ENCODE measurements around the gene APP.

The APP gene

GRCh38 chr21:25863031-25863430, 307.5 kb downstream of the APP start:
- no peak for DNase-seq (ENCODE audit: low read depth)

GRCh38 chr21:25862596-25862995, 308.0 kb downstream of the APP start:
- DNase-seq (ENCODE audit: low read depth) = peak; percentile 1

GRCh38 chr21:25862112-25862511, 308.5 kb downstream of the APP start:
- no peak for DNase-seq (ENCODE audit: low read depth)

GRCh38 chr21:25859235-25859929, 311.2 kb downstream of the APP start:
- DNase-seq (ENCODE audit: low read depth) = no peak

GRCh38 chr21:25858325-25858724, 312.2 kb downstream of the APP start:
- no peak for DNase-seq (ENCODE audit: low read depth)

- no peak for DNase-seq (ENCODE audit: low read depth)
These were observed 313.1 kb downstream of the APP start for GRCh38 chr21:25857308-25858074.

GRCh38 chr21:25855576-25855975, 315.0 kb downstream of the APP start:
- no peak for DNase-seq (ENCODE audit: low read depth)

- no peak for DNase-seq (ENCODE audit: low read depth)
These were observed 320.3 kb downstream of the APP start for GRCh38 chr21:25850126-25850842.

GRCh38 chr21:25848309-25848708, 322.3 kb downstream of the APP start:
- DNase-seq (ENCODE audit: low read depth) = no peak

- DNase-seq (ENCODE audit: low read depth) = no peak
These were observed 324.8 kb downstream of the APP start for GRCh38 chr21:25845729-25846256.

GRCh38 chr21:25842925-25843324, 327.6 kb downstream of the APP start:
- DNase-seq (ENCODE audit: low read depth) = no peak

- DNase-seq (ENCODE audit: low read depth) = no peak
These were observed 331.8 kb downstream of the APP start for GRCh38 chr21:25838809-25839208.

GRCh38 chr21:25837533-25838265, 332.9 kb downstream of the APP start:
- DNase-seq (ENCODE audit: low read depth) = no peak

- no peak for DNase-seq (ENCODE audit: low read depth)
These were observed 334.2 kb downstream of the APP start for GRCh38 chr21:25836396-25836795.

GRCh38 chr21:25834381-25834780, 336.2 kb downstream of the APP start:
- DNase-seq (ENCODE audit: low read depth) = no peak

- no peak for DNase-seq (ENCODE audit: low read depth)
These were observed 339.1 kb downstream of the APP start for GRCh38 chr21:25831300-25831960.

Measured in T follicular helper cell (primary cell).